Activated naive CD4-positive, alpha-beta T cell (primary cell): Measurements from ENCODE around the gene NOS1AP.

Experiments used
- DNase-seq, 4 experiments: peaks; one replicate each; lab custom pipeline; 2025; lab: John Stamatoyannopoulos, UW

Gene NOS1AP

GRCh38 chr1:162220009-162220539 lies 150.6 kb downstream of the NOS1AP start:
- DNase-seq: no peak

- no peak for DNase-seq
Observed at GRCh38 chr1:162222014-162222413, 152.5 kb downstream of the NOS1AP start.

- no peak for DNase-seq
Observed at GRCh38 chr1:162222730-162223129, 153.2 kb downstream of the NOS1AP start.

GRCh38 chr1:162223488-162223887 lies 154.0 kb downstream of the NOS1AP start:
- no peak for DNase-seq

GRCh38 chr1:162224267-162224666 lies 154.8 kb downstream of the NOS1AP start:
- no peak for DNase-seq

GRCh38 chr1:162228586-162228985 lies 159.1 kb downstream of the NOS1AP start:
- DNase-seq: no peak

GRCh38 chr1:162229549-162229948 lies 160.1 kb downstream of the NOS1AP start:
- DNase-seq: no peak

- DNase-seq: no peak
Observed at GRCh38 chr1:162230096-162230495, 160.6 kb downstream of the NOS1AP start.

GRCh38 chr1:162230517-162230916 lies 161.0 kb downstream of the NOS1AP start:
- no peak for DNase-seq

GRCh38 chr1:162232034-162232711 lies 162.7 kb downstream of the NOS1AP start:
- DNase-seq: no peak

- no peak for DNase-seq
Observed at GRCh38 chr1:162233066-162233465, 163.6 kb downstream of the NOS1AP start.

GRCh38 chr1:162233937-162234336 lies 164.4 kb downstream of the NOS1AP start:
- DNase-seq: no peak

- DNase-seq: no peak
Observed at GRCh38 chr1:162234571-162234970, 165.1 kb downstream of the NOS1AP start.

GRCh38 chr1:162235241-162235800 lies 165.8 kb downstream of the NOS1AP start:
- no peak for DNase-seq

- no peak for DNase-seq
Observed at GRCh38 chr1:162236201-162236600, 166.7 kb downstream of the NOS1AP start.

- DNase-seq: no peak
Observed at GRCh38 chr1:162236618-162237017, 167.1 kb downstream of the NOS1AP start.

- DNase-seq: no peak
Observed at GRCh38 chr1:162240577-162240976, 171.1 kb downstream of the NOS1AP start.

- DNase-seq: no peak
Observed at GRCh38 chr1:162242804-162243203, 173.3 kb downstream of the NOS1AP start.

GRCh38 chr1:162248854-162249535 lies 179.5 kb downstream of the NOS1AP start:
- no peak for DNase-seq

GRCh38 chr1:162250004-162250730 lies 180.7 kb downstream of the NOS1AP start:
- DNase-seq: no peak

- DNase-seq: no peak
Observed at GRCh38 chr1:162251102-162251501, 181.6 kb downstream of the NOS1AP start.

GRCh38 chr1:162252214-162252613 lies 182.7 kb downstream of the NOS1AP start:
- no peak for DNase-seq
